ENCODE data around the gene KIRREL3.

Gene KIRREL3

DNA sequence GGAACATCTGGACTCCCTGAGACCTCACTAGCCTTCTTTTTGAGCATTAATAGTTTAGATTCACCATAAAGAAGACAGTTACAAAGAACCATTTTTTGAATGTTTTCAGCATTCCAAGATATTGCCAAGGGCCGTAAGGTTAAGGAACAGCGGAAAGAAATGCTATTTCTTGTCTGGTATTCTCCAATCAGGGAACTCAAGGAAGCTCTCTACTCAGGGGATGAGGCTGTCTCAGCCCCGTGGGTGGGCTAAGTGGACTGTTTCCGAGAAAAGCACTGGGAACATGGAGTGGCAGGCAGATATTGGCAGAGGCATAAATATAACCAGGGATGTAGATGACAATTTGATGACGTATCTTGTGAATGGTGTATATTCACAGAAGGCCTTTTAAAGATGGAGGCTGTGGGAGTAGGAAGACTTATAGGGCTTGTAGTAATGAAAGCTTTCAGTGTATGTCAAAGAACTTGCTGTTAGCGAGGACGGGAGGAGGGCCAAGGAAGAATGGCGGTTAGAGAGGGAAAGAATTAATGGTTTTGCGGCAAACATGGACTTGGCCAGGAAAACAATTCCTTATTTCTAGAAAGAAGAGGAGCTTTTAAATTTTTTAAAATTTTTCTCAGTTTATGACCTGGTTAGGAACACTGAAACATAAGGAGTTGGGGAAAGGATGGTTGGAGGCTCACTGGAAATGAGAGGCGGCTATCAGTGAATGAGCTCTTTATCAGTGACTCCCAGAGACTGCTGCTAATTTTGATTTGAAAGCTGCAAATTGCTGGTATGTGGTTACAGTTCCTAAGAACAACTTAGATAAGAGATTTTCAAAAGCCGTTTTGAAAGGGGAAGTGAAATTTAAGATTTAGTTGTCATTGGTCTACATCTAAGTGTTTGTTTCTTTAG, 580.5 kb downstream of the KIRREL3 start:
- DNase-seq (ENCODE audit: low read depth), result no peak

DNA sequence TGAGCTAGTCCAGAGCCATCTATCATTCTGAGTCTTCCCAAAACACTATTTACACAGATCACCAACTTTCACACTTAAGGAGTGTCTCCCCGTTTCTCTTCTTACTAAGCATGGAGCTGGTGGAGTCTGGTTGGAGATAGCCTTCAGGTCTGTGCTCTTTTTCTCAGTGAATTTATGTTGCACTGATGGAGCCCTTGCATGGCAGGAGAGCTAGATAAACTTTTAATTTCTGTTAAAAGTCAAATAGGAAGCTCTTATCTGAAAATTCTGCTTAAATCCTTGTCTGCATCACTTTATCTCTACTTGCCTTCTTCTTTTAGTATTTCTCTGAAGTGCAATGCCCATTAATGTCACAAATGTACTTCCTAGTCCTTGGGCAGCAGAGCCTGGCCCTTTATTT, 581.7 kb downstream of the KIRREL3 start:
- DNase-seq (ENCODE audit: low read depth), result no peak

DNA sequence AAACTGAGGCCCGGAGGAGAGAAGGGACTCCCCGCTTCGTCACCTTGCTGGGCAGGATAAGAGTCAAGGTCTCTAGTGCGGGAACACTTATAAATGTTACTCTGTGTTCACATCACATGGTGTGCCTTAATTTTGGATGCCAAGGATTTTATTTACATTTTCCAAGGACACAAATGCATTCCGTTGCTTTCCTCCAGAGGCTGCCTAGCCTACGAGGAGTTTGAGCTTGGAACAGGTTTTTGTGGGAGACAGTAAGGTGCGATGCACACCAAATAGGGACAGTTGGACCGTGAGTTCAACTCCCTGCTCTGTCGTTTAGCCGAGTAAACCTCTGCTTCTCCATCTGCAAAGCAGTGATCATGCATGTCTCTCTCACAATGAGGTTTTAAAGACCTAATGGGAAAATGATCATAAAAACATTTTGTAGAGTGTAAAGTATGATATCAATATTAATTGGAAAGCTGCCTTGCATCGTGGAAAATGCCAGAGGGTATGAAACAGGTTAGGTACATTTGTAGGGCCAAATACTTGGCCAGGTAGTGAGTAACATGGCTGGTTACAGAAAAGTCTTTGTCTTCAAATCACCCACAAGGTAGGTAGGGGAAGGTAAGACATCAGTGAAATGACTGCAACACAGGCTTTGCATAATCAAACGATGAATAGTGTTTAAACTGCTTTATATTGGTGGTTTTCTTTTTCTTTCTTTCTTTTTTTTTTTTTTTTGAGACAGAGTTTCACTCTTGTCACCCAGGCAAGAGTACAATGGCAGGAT, 583.3 kb downstream of the KIRREL3 start:
- no peak for DNase-seq (ENCODE audit: low read depth)

DNA sequence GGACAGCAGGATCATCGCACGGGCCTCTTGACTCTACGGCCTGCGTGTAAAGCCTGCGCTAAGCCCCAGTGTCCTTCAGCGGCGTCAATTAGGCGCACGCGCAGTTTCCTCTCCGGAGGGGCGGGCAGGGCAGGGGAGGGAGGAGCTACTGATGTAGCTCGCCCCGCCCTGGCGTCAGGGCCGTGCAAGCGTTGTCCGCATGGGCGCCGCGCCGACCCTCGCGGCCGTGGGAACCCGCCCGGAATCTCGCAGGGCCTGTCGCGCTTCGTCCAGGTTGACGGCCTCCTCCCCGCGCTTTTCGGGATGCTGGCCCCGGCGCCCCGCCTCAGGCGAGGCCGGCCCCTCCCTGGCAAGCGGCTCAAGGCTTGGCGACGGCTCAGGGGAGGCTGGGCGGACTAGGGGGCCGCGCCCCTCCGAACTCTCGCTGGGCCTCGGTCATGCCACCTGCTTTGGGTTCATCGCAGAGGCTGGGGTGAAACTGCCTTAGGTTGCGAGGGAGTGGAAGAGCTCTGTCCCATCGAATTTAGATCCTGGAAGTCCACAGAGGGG, 584.0 kb downstream of the KIRREL3 start:
- peak; percentile 56 for DNase-seq (ENCODE audit: low read depth)

DNA sequence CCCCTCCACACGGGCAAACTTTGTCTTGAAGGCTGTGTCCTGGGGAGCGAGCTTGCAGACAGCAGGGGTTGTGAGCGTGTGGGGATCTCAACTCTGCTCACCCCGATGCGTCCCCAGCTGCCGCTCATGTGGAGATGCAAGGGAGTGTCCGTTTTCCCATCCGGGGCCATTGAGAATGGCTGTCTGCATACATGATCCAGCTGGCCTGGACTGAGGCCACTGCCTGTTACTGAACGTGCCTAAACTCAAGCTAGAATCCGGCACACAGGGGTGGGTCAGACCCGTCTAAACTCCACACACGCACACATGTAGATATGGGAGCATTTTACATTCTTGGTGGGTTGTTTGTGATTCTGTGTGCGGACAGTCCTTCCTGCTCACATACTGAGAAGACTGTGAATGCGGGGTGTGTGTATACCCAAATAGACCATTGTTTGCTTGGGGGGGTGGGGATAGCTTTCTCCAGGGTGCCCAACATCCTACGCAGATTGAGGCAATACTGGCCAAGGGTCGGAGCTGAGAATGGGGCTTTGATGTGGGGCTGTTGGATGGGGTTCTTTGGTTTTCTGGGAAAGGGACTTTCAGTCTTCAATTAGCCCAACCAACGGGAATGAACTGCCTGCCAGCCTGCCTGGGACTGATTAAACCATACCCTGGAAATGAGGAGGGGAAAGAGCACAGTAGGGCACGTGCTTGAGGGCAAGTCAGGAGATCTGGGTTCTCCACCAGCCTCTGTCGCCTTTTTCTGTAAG, 584.7 kb downstream of the KIRREL3 start:
- no peak for DNase-seq (ENCODE audit: low read depth)

DNA sequence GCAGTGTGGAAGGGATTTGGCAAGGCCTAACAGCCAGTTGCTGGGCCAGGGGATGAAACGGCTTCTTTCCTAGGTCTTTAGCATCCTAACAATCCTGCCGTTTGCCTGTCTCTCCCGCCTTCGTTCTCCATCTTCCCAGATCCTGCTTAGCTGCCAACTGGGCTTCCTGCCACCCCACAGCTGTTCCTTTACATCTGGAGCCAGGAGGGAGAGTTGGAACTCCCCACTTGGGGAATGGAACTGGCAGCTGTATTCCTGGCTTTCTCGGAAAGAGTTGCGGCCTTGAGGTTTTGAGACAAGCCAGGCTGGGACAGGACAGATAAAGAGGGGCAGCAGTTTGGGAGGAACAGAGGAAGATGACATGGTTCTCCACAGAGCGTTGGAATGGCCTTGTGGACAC, 585.4 kb downstream of the KIRREL3 start:
- DNase-seq (ENCODE audit: low read depth), result peak; percentile 54

DNA sequence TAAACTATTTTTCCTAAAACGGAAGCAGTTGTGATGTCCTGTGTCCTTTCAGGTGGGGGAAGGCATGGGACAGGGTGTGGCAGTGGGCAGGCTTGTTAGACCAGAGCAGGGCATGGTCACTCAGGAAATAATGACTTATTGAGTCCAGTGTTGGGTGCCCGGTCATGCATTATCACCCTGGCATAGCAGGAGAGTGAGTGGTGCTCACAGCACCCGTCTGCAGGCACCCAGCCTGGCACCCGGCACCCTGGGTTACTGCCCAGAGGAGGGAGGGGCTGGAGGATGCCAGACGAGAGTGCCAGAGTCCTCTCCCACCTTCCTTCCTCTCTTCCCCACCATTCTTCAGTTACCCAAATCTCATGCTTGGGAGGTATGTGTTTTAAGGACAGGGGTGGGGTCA, 586.0 kb downstream of the KIRREL3 start:
- DNase-seq (ENCODE audit: low read depth), result no peak

DNA sequence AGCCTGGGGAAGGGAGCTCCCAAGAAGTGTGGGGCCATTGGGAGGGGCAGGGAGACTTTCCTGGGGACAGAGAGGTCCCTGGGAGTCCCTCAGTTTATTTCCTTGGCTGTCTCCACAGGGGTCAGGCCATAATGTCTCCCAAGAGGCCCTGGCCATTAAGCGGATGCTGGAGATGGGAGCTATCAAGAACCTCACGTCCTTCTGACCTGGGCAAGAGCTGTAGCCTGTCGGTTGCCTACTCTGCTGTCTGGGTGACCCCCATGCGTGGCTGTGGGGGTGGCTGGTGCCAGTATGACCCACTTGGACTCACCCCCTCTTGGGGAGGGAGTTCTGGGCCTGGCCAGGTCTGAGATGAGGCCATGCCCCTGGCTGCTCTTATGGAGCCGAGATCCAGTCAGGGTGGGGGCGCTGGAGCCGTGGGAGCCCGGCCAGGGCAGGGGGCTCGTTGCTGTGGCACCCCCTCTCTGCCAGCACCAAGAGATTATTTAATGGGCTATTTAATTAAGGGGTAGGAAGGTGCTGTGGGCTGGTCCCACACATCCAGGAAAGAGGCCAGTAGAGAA, 586.6 kb downstream of the KIRREL3 start:
- DNase-seq (ENCODE audit: low read depth), result no peak

DNA sequence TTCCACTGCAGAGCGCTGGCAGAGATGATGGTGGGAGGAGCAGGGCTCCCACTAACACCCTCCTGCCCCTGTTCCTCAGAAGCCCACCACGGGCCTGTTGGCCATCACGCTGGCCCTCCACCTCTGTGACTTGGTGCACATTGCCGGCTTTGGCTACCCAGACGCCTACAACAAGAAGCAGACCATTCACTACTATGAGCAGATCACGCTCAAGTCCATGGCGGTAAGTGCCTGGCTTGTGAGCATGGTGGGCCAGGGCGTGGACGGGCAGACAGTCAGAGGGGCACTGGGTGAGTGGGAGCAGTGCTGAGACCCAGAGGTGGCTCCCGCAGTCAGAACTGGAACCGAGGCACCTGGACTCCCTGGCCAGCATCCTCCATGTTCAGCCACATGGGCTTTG, 587.1 kb downstream of the KIRREL3 start:
- no peak for DNase-seq (ENCODE audit: low read depth)

DNA sequence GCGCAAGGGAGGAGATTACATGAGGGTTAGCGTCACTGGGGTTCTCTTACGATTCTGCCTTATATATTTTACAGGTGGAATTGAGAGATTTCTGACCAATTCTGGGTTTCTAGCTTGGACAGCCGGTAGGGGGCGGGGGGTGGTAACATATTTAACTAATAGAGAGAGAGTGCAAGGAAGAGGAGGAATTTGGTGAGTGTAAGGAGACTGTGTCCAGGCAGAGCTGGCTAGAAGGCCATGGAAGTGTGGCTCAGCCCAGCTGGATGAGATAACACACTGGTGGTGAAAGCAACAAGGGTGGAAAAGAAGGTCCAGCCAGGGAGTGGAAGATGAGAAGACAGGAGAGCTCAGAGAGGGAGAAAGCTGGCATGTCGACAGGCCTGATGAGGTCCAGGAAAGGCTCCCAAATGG, 588.6 kb downstream of the KIRREL3 start:
- DNase-seq (ENCODE audit: low read depth), result no peak

DNA sequence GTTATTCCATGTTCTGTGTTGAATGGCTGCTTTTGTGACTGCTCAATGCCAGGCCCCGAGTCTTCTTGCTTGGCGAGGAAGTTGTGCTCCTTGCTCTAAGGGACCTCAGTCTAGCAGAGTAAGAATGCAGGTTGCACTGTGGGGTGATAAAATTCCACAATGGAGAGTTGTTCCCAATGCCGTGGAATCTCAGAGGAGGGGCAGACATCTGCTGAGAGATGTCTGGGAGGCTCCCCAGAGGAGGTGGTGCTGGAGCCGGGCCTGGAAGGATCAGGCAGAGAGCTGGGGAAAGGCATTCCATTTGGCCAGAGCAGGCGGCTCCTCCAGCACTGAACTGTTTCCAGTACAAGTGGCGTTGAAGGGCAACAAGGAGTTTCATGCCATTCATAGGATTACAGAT, 589.9 kb downstream of the KIRREL3 start:
- DNase-seq (ENCODE audit: low read depth), result no peak

DNA sequence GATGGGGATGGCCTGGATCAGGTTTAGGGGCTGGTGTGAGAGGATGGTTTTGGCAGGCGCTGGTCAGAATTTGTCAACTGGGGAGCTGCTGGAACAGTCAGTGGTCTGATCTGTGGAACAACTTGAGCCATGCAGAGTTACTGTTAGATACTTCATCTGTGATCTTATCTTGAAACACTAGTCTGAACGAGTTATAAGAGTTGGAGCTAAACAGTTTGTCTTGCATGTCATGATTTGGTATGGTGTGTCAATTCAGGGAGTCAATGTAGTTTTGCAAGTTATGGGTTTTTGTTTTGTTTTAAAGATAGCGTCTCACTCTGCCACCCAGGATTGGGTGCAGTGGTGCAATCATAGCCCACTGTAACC, 591.0 kb downstream of the KIRREL3 start:
- no peak for DNase-seq (ENCODE audit: low read depth)

DNA sequence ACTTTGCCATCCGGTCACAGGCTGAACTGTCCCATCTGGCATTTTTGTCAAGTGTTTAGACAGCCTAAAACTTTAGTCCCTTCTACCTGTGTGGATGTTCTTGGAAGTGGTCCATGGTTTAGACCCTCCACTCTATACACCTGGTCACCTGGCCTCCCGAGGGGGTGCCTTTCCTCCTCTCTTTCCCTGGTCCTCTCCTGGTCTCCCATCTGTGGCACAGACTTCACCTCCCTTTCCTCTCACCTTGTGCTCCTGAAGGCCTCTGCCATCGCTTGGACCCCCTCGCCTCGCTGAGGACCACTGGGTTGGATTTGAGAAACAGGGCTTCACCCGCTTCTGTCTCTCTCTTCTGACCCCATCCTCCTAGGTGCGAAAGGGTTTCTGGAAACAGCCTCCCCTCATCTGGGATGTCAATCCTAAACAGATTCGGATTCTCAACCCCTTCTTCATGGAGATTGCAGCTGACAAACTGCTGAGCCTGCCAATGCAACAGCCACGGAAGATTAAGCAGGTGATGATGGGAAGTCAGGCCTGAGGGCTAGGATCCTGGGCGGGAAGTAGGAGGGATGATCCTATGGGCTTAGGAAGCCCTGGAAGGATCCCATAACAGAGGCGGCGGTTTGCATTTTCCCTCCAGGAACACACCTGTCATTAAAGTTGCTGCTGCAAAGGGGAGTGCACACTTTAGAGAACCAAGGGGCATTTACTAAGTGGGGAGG, 591.5 kb downstream of the KIRREL3 start:
- DNase-seq (ENCODE audit: low read depth), result no peak

DNA sequence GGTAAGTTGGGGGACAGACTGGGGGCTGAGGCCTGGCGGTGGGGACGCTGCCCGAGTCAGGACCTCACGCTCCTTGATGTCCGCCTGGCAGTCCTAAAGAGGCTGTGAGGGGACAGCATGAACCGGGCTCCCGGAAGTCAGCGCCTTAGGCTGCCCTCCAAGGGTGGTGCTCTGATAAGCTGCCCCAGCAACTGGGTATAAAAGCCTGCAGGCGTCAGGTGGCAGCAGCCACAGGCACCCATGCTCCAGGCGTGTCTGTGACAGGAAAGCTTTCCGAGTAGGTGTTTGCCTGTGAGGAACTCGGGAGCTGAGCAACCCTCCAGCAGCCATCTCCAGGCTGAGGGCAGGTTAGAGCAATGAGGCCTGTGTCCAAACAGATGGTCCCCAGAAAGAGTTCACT, 592.1 kb downstream of the KIRREL3 start:
- no peak for DNase-seq (ENCODE audit: low read depth)

DNA sequence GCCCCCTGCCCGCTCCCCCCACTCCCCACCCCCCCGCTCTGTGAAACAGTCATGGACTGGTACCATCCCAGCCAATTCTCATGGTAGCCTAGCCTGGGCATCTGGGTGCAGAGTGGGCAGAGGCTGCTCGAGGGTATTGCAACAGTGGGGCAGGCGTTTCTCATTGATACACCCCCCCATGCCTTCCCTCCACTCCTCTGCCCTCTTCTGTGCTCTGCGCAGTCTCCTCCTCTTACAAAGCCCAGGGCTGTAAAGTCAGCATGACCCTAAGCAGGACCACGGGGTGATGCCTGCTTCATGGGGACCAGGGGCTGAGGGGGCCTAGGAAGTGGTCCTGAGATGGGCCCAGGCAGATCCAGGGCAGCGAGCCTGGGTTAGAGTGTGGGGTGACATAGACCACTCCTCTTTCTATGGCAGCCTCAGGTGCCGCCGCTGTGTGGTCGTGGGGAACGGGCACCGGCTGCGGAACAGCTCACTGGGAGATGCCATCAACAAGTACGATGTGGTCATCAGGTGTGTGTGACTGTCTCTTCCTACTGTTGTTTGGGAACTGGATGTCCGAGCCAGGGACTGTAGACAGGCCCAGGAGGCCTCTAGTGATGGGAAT, 592.8 kb downstream of the KIRREL3 start:
- no peak for DNase-seq (ENCODE audit: low read depth)

DNA sequence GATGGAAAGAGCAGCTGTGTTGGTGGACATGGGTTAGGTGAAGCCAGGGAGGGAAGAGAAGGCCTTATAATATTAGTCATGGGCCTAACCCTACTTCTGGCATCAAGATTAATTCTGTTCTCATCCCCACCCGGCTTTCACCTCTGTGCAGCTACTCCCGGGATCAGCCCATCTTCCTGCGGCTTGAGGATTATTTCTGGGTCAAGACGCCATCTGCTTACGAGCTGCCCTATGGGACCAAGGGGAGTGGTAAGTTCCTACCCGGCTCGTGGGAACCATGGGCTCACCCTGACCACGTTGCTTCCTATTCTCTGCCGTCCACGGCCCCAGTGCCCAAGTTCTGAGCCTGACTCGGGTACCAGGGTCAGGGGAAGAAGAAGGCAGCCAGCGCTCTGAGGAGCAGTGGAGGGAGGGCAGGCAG, 593.5 kb downstream of the KIRREL3 start:
- no peak for DNase-seq (ENCODE audit: low read depth)

DNA sequence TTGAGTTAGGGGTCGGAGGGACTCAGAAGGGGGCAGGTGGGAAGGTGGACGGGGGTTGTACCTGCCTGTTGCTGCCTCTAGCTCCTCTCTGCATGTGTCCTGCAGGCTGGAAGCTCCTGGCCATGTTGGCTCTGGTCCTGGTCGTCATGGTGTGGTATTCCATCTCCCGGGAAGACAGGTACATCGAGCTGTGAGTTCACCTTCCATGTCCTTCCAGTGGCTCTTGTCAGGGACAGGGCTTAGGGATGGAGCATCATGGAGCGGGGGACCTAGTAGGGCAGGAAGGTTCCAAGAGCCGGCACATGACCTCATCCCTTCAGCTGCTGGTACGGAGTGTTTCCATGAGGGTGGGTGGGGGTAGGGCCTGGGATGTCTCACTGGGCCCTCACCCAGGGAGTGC, 594.2 kb downstream of the KIRREL3 start:
- no peak for DNase-seq (ENCODE audit: low read depth)

DNA sequence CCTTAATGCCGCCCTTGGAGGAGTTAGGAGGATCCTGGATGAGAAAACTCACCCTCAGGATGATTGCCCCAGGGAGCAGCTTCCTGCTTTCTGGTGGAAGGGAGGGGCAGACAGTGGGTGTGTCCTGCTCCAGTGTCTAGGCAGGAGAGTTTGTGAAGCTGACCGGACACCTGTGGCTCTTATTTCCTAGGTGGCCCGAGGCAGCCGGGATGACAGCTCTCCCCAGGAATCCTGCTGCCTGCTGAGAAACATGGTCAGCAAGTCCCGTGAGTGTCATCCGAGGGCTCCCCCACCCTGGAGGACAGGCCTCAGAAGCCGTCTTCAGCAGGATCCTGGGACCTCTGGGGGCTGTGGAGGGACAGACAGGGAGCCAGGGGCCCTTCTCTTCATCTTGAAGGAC, 594.7 kb downstream of the KIRREL3 start:
- DNase-seq (ENCODE audit: low read depth), result no peak

DNA sequence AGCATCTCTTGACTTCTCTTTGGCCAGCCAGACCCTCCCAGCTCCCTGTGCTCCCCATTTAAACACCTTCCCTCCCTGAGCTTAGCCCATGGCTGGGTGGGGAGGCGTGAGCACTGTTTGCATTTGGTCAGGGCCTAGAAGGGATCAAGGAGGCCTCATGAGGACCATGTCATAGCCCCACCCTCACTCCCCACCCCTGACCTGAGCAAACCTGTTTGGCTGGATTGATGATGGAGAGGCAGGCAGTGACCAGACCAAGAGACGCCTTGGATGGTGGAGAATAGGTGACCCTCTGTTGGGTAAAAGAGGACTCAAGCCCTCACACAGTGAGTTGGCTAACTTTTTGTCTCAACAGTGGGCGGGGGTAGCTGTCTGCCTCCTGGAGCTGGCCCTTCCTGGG, 595.2 kb downstream of the KIRREL3 start:
- DNase-seq (ENCODE audit: low read depth), result no peak

DNA sequence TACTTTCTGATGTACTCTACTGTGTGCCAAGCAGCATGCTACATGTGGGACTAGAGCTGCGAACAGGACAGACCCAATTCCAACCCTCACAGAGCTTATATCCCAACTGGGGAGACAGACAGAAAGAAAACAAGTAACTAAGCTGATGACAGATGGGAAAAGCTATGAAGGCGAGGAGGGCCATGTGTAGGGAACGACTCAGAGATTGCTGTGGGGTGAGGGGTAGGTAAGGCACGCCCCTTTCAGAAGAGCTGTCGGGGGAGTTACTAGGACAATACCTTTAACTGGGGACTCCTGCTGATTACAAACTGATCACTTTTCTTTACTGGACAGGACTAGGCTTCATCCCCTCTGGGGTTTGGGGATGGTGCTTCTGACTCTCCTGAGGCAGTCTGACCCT, 596.2 kb downstream of the KIRREL3 start:
- no peak for DNase-seq (ENCODE audit: low read depth)

DNA sequence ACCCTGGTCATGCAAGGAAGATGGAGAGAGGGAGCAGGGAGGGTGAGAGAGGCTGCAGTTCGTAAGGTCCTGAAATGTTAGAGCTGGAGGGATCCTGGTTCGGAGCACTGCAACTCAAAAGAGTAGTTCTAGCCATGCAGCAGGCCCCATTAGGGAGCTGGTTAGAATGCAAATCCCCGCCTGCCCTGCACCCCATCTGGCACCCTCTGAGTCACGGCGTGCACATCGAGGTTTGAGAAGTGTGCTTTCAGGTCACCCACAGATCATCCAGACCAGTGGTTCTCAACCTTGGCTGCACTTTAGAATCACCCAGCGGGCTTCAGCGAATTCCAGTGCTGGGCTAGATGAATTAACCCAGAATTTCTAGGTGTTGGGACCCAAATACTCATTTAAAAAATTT, 596.9 kb downstream of the KIRREL3 start:
- no peak for DNase-seq (ENCODE audit: low read depth)
